ENCODE measurements around the gene MMP3.

- TF ChIP-seq CTCF (IDR thresholded peaks at IDR 0.05 in 4 of 5, conservative IDR thresholded peaks at IDR 0.05 in 1 of 5), result no peak
- no peak for TF ChIP-seq POLR2A (IDR thresholded peaks at IDR 0.05)
These were observed 31.2 kb downstream of the MMP3 start for GRCh38 chr11:102812188-102812587.

Data from gastrocnemius medialis (tissue), 4 donors.